HG03095 (cell line): ENCODE results near the gene NPFF.
"Not testable (repeated sequence)": the region's sequence is repeated elsewhere in the genome, so short reads cannot be mapped to it uniquely, and the experiment has no call there.

Source experiments
- ATAC-seq: cut with Tn5 transposase; IDR thresholded peaks from one replicate; pipeline ENCODE4 v1.9.1; 2021; ENCODE audit warnings: moderate library complexity; ENCODE audit not compliant: unreplicated experiment

Gene NPFF, protein sequence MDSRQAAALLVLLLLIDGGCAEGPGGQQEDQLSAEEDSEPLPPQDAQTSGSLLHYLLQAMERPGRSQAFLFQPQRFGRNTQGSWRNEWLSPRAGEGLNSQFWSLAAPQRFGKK

GRCh38 chr12:53506881-53507602 is at the start of gene NPFF:
Gene NPFF (minus strand): TSS chr12:53507484. CDS start chr12:53507474, 10 bp downstream.
- no peak for ATAC-seq

GRCh38 chr12:53552361-53553327 is 45.4 kb upstream of the NPFF start:
- ATAC-seq = no peak

GRCh38 chr12:53551889-53552291 is 44.6 kb upstream of the NPFF start:
- ATAC-seq = no peak

GRCh38 chr12:53550595-53550994 is 43.3 kb upstream of the NPFF start:
- ATAC-seq = no peak

GRCh38 chr12:53550131-53550530 is 42.8 kb upstream of the NPFF start:
- ATAC-seq = not testable (repeated sequence)

- not testable (repeated sequence) for ATAC-seq
These were observed 41.1 kb upstream of the NPFF start for GRCh38 chr12:53548354-53548753.

DNA sequence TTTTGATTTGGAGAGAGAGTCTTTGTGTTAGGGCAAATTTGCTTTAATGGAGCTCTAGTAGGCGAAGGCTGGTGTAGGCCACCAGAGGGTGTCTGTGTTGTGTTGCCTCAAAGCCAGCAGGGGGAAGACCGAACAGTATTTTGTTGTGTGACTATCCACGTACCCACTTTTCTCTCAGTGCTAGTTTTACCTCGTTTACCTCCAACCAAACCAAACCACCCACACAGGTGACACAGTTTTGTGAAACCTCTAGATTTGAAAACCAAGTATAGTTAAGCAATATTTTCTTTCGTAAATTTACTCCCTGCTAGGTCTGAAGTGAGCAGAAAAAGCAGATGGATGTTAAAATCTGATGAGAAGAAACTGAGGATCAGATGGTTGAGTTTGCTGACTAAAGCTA is 36.3 kb upstream of the NPFF start:
- ATAC-seq = peak; percentile 73

DNA sequence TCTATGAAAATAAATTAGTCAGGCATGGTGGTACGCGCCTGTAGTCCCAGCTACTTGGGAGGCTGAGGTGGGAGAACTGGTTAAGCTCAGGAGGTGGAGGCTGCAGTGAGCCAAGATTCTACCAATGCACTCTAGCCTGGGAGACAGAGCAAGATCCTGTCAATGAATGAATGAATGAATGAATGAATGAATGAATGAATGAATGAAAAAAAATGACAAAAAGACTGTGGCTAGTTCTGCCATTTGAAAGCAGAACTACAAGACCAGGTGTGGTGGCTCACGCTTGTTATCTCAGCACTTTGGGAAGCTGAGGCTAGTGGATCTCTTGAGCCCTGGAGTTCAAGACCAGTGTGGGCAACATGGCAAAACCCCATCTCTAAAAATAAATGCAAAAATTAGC is 32.2 kb upstream of the NPFF start:
- ATAC-seq = no peak

- no peak for ATAC-seq
These were observed 31.0 kb upstream of the NPFF start for GRCh38 chr12:53538209-53538689.

DNA sequence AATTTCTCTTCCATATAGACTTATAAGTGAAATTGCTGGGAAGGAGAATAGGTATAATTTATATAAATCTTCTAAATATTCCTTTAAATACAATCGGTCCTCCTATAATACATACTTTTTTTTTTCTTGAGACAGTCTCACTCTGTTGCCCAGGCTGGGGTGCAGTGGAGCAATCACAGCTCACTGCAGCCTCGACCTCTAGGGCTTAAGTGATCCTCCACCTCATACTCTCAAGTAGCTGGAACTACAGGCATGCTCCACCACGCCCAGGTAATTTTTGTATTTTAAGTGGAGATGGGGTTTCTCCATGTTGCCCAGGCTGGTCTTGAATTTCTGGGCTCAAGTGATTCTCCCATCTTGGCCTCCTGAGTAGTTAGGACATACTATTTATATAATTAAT is 29.7 kb upstream of the NPFF start:
- ATAC-seq = no peak

GRCh38 chr12:53533471-53533870 is 26.2 kb upstream of the NPFF start:
- no peak for ATAC-seq

- ATAC-seq = no peak
These were observed 25.5 kb upstream of the NPFF start for GRCh38 chr12:53532524-53533445.

GRCh38 chr12:53532021-53532420 is 24.7 kb upstream of the NPFF start:
- no peak for ATAC-seq

DNA sequence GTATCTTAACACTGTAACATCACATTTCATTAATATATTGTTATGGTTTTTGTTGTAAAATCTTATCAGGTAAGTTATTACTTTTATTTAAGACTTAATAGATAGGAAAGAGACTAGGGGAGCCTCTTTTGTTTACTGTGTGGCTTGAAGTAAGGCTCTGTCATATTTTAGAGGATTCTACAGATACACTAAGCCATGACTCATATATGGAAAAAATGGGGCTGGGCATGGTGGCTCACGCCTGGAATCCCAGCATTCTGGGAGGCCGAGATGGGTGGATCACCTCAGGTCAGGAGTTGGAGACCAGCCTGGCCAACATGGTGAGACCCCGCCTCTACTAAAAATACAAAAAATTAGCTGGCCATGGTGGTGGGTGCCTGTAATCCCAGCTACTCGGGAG is 23.6 kb upstream of the NPFF start:
- ATAC-seq = no peak

DNA sequence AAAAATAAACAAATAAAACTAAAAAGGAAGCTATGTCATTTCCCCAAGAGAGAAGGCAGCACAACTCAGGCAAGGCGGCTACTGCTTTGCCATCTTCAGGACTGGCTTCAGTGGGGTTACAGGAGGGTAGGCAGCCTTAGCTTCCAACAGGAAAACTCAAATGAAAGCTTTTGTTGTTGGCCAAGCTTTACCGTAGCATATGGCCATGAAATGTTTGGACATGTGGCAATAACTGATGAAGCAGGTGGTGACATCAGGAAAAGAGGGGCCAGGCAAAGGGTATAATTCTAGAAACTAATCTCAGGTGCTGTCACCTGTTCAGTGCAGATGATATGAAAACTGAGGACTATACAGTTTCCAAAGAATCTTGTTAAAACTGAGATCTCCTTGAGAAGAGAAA is 22.8 kb upstream of the NPFF start:
- no peak for ATAC-seq

GRCh38 chr12:53524476-53524875 is 17.2 kb upstream of the NPFF start:
- no peak for ATAC-seq

- no peak for ATAC-seq
These were observed 15.8 kb upstream of the NPFF start for GRCh38 chr12:53523131-53523530.

DNA sequence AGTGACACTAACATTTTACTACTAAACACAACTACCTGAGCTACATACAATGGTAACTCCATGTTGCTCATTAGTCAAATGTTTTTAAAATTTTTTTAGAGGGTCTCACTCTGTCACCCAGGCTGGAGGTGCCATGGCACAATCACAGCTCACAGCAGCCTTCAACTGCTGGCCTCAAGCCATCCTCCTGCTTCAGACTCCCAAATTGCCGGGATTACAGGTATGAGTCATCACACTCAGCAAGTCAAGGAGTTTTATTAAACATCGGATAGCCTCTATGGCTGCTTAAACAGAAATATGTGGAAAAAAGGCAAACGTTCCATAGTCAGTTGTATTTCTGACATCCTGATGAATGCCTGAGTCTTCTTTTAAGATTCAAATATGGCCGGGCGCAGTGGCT is 11.1 kb upstream of the NPFF start:
- no peak for ATAC-seq

- ATAC-seq = no peak
These were observed 9.6 kb upstream of the NPFF start for GRCh38 chr12:53516758-53517455.

DNA sequence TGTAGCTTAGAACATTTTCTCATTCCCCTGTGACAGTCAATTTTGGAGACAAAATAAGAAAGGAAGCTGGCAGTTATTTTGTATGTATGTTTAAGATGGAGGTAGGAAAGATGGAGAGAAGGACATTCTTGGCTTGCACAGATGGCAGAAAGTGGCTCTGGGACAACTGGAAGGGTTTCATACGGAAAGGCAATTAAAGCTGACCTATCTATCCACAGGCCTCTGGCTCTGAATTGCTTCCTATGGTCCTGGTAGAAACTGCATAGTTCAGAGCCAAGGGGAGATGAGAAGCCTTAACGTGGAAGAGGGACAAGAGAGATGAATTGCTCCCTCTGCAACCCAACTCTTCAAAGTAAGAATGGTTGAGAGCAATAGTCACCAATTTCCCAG is 8.0 kb upstream of the NPFF start:
- ATAC-seq = no peak
